ENCODE results near the gene ANXA7.

The ANXA7 gene

DNA sequence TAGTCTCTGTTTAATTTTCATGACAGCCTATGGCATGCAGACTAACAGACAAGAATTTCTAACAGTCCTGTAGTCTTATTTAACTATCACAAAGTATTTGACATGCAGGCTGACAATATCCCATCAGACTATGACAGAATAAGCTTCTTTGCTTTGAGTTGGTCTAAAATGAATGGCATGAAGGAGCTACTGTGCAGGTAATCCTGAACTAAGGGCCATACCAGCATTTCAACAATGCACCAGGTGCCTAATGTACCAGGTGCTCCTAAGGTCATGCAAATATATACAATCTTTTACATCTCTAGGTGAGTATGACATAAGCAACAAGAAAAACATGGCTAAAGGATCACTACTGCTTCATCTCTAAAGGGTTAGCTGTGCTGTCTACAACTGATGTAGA lies 33.1 kb upstream of the ANXA7 start:
- H2AFZ ChIP-seq (ENCODE audit: low read length) = no peak overlapping the region
- peaks cover 9% of the 10 kb centered on the region; the same call in 1 of the 2 replicates for H3K36me3 ChIP-seq (ENCODE audit: insufficient read depth, low read length)
- H3K4me3 ChIP-seq (ENCODE audit: low read length, poor library complexity, severe bottlenecking) = no peak overlapping the region
- H3K79me2 ChIP-seq (ENCODE audit: insufficient read depth, low read length) = no peaks in the 10 kb centered on the region
- no peak for TF ChIP-seq EZH2phosphoT487 (IDR thresholded peaks at IDR 0.05; ENCODE audit: borderline replicate concordance)
- TF ChIP-seq CTCF (conservative IDR thresholded peaks at IDR 0.05; ENCODE audit: low read length) = no peak
- no peaks in the 10 kb centered on the region for H3K9me3 ChIP-seq (ENCODE audit: insufficient read depth, low read depth, low read length)
- no peaks in the 10 kb centered on the region for H4K20me1 ChIP-seq (ENCODE audit: insufficient read depth, low read length, poor library complexity, severe bottlenecking)
- H3K4me1 ChIP-seq (ENCODE audit: insufficient read depth, low read length, poor library complexity, severe bottlenecking) = no peaks in the 10 kb centered on the region
- no peaks in the 10 kb centered on the region for H3K27me3 ChIP-seq (ENCODE audit: insufficient read depth, low read length, poor library complexity, severe bottlenecking)
- H3K9ac ChIP-seq (ENCODE audit: low read depth, low read length, poor library complexity, severe bottlenecking) = no peak overlapping the region
- no peak overlapping the region for H3K4me2 ChIP-seq (ENCODE audit: low read depth, low read length, poor library complexity, severe bottlenecking)
- H3K9me2 ChIP-seq (replicated peaks; ENCODE audit: low read depth, low read length) = no peaks in the 10 kb centered on the region
- H3F3A ChIP-seq (ENCODE audit: low read depth) = no peaks in the 10 kb centered on the region

- no peaks in the 10 kb centered on the region for H3K79me2 ChIP-seq (ENCODE audit: insufficient read depth, low read length)
- no peak overlapping the region for H2AFZ ChIP-seq (ENCODE audit: low read length)
- H3K4me1 ChIP-seq (ENCODE audit: insufficient read depth, low read length, poor library complexity, severe bottlenecking) = no peaks in the 10 kb centered on the region
- H3K9me3 ChIP-seq (ENCODE audit: insufficient read depth, low read depth, low read length) = no peaks in the 10 kb centered on the region
- no peaks in the 10 kb centered on the region for H3K9me2 ChIP-seq (replicated peaks; ENCODE audit: low read depth, low read length)
- no peak overlapping the region for H3K9ac ChIP-seq (ENCODE audit: low read depth, low read length, poor library complexity, severe bottlenecking)
- peaks cover 9% of the 10 kb centered on the region; the same call in 1 of the 2 replicates for H3K36me3 ChIP-seq (ENCODE audit: insufficient read depth, low read length)
- no peak for TF ChIP-seq EZH2phosphoT487 (IDR thresholded peaks at IDR 0.05; ENCODE audit: borderline replicate concordance)
- TF ChIP-seq CTCF (conservative IDR thresholded peaks at IDR 0.05; ENCODE audit: low read length) = no peak
- H3F3A ChIP-seq (ENCODE audit: low read depth) = no peaks in the 10 kb centered on the region
- H3K27me3 ChIP-seq (ENCODE audit: insufficient read depth, low read length, poor library complexity, severe bottlenecking) = no peaks in the 10 kb centered on the region
- H3K4me3 ChIP-seq (ENCODE audit: low read length, poor library complexity, severe bottlenecking) = no peak overlapping the region
- H3K4me2 ChIP-seq (ENCODE audit: low read depth, low read length, poor library complexity, severe bottlenecking) = no peak overlapping the region
- H4K20me1 ChIP-seq (ENCODE audit: insufficient read depth, low read length, poor library complexity, severe bottlenecking) = no peaks in the 10 kb centered on the region
Measured at GRCh38 chr10:73444457-73444856, 30.6 kb upstream of the ANXA7 start.

GRCh38 chr10:73439605-73440312 lies 25.9 kb upstream of the ANXA7 start:
- Histone ChIP-seq H3K79me2 (ENCODE audit: insufficient read depth, low read length) (no peaks in the 10 kb centered on the region), H3K9me2 (replicated peaks; ENCODE audit: low read depth, low read length) (no peaks in the 10 kb centered on the region), H3K4me1 (ENCODE audit: insufficient read depth, low read length, poor library complexity, severe bottlenecking) (no peaks in the 10 kb centered on the region), H3K9ac (ENCODE audit: low read depth, low read length, poor library complexity, severe bottlenecking) (no peak overlapping the region), H3K9me3 (ENCODE audit: insufficient read depth, low read depth, low read length) (no peaks in the 10 kb centered on the region), H3K4me3 (ENCODE audit: low read length, poor library complexity, severe bottlenecking) (no peak overlapping the region), H3F3A (ENCODE audit: low read depth) (no peaks in the 10 kb centered on the region), H2AFZ (ENCODE audit: low read length) (no peak overlapping the region), H3K4me2 (ENCODE audit: low read depth, low read length, poor library complexity, severe bottlenecking) (no peak overlapping the region), H4K20me1 (ENCODE audit: insufficient read depth, low read length, poor library complexity, severe bottlenecking) (no peaks in the 10 kb centered on the region), H3K36me3 (ENCODE audit: insufficient read depth, low read length) (peaks cover 11% of the 10 kb centered on the region; the same call in 1 of the 2 replicates), H3K27me3 (ENCODE audit: insufficient read depth, low read length, poor library complexity, severe bottlenecking) (no peaks in the 10 kb centered on the region)
- no peak for TF ChIP-seq CTCF (conservative IDR thresholded peaks at IDR 0.05; ENCODE audit: low read length)
- TF ChIP-seq EZH2phosphoT487 (IDR thresholded peaks at IDR 0.05; ENCODE audit: borderline replicate concordance) = no peak

Measured in Loucy (cell line).